Retinal pigment epithelial cell (primary cell): Measurements from ENCODE around the gene HOXB6.

Source experiments
- DNase-seq: peaks from one replicate; pipeline ENCODE4 v3.0.0-alpha.2; 2010; ENCODE audit warnings: low read depth
- H3K4me3 ChIP-seq: 2 replicates; pipeline ENCODE4 v1.5.1; 2011; ENCODE audit warnings: mild to moderate bottlenecking, low read length, control low read depth, moderate library complexity
- CTCF ChIP-seq: conservative IDR thresholded peaks from 2 replicates; pipeline ENCODE4 v1.5.1; 2011; ENCODE audit warnings: low read depth, low read length, control low read depth, inconsistent platforms

HOXB6 gene

GRCh38 chr17:48597528-48597777, 7.3 kb downstream of the HOXB6 start:
- no peak for TF ChIP-seq CTCF
- no peak for DNase-seq
- no peak overlapping the region for H3K4me3 ChIP-seq

- TF ChIP-seq CTCF, result no peak
- H3K4me3 ChIP-seq, result no peak overlapping the region
- DNase-seq, result no peak
These were observed 7.9 kb downstream of the HOXB6 start for GRCh38 chr17:48596735-48597527.

GRCh38 chr17:48596000-48596734, 8.6 kb downstream of the HOXB6 start:
- no peak for DNase-seq
- TF ChIP-seq CTCF, result no peak
- no peak overlapping the region for H3K4me3 ChIP-seq

- no peak overlapping the region for H3K4me3 ChIP-seq
- TF ChIP-seq CTCF, result no peak
- DNase-seq, result no peak
These were observed 9.3 kb downstream of the HOXB6 start for GRCh38 chr17:48595278-48595999.

- no peak for TF ChIP-seq CTCF
- H3K4me3 ChIP-seq, result no peak overlapping the region
- DNase-seq, result no peak
These were observed 10.1 kb downstream of the HOXB6 start for GRCh38 chr17:48594538-48595277.

GRCh38 chr17:48593840-48594537, 10.8 kb downstream of the HOXB6 start:
- no peak overlapping the region for H3K4me3 ChIP-seq
- no peak for DNase-seq

More at GRCh38 chr17:48593840-48594537, 10.8 kb downstream of the HOXB6 start:
- peak; percentile 88 for TF ChIP-seq CTCF
